Peyer's patch (tissue), 4 donors: ENCODE data around the gene ZMIZ1.

Experiments used
- POLR2A ChIP-seq, 2 donors: fragments of 450-650 bp; IDR thresholded peaks; one replicate each; pipeline ENCODE4 v1.5.1; 2017; ENCODE audit warnings: antibody characterized with exemption in 2 of 2, mild to moderate bottlenecking in 2 of 2, moderate library complexity in 2 of 2
- TF ChIP-seq, protein P1 (sequence below), 6 experiments: fragments of 450-650 bp in 4 of 6; fragments of 200-600 bp in 2 of 6; sonication (generic) in 1 of 6; IDR thresholded peaks; one replicate each; pipeline ENCODE4 v1.5.1; 2017 to 2019; ENCODE audit warnings: antibody characterized with exemption in 6 of 6, mild to moderate bottlenecking in 3 of 6, moderate library complexity in 1 of 6

DNA sequence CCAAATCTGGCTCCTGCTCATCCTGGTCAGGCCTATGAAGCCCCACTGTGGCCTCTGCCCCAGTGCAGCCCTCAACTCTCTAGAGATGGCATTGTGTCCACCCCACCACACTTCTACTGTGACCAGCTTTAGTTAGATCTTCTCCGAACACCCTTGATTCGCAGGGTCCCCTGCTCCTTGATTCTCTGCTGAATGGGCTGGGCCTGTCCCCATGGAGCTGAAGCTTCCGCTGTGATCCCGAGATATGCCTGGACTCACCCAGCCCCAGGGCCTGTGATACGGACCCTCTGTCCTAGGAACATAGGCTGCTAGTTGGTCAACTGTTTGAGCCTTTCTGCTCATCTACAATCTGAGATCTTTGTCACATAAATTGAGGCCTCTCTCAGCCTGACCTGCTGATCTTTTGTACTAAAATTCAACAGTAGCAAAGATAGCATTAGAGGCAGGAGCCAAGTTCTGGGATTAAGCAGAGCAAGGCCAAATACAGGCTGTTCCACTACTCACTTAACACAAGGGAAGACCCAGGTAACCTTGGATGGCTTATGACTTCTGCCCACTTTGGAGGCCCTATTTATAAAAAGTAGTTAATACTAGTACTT lies 272.0 kb downstream of the ZMIZ1 start:
- TF ChIP-seq, protein P1, sequence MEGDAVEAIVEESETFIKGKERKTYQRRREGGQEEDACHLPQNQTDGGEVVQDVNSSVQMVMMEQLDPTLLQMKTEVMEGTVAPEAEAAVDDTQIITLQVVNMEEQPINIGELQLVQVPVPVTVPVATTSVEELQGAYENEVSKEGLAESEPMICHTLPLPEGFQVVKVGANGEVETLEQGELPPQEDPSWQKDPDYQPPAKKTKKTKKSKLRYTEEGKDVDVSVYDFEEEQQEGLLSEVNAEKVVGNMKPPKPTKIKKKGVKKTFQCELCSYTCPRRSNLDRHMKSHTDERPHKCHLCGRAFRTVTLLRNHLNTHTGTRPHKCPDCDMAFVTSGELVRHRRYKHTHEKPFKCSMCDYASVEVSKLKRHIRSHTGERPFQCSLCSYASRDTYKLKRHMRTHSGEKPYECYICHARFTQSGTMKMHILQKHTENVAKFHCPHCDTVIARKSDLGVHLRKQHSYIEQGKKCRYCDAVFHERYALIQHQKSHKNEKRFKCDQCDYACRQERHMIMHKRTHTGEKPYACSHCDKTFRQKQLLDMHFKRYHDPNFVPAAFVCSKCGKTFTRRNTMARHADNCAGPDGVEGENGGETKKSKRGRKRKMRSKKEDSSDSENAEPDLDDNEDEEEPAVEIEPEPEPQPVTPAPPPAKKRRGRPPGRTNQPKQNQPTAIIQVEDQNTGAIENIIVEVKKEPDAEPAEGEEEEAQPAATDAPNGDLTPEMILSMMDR (IDR thresholded peaks at IDR 0.05) = no peak
- no peak for TF ChIP-seq POLR2A (IDR thresholded peaks at IDR 0.05)
